Superior temporal gyrus (tissue), 1 donor: Measurements from ENCODE around the gene PLA2G1B.

Experiments
- DNase-seq: peaks from one replicate; pipeline ENCODE4 v3.0.0-alpha.2; 2016; ENCODE audit errors: extremely low spot score

PLA2G1B gene

GRCh38 chr12:120327593-120327992, at the start of gene PLA2G1B:
Gene PLA2G1B (minus strand): TSS chr12:120327779. CDS start chr12:120327753, 26 bp downstream.
- no peak for DNase-seq

- no peak for DNase-seq
Measured at GRCh38 chr12:120376934-120377572, 49.5 kb upstream of the PLA2G1B start.

- no peak for DNase-seq
Measured at GRCh38 chr12:120376416-120376815, 48.8 kb upstream of the PLA2G1B start.

GRCh38 chr12:120376009-120376408, 48.4 kb upstream of the PLA2G1B start:
- no peak for DNase-seq

GRCh38 chr12:120373683-120374082, 46.1 kb upstream of the PLA2G1B start:
- DNase-seq = no peak

- no peak for DNase-seq
Measured at GRCh38 chr12:120370343-120371243, 43.0 kb upstream of the PLA2G1B start.

- DNase-seq = no peak
Measured at GRCh38 chr12:120369603-120370342, 42.2 kb upstream of the PLA2G1B start.

- no peak for DNase-seq
Measured at GRCh38 chr12:120368789-120369602, 41.4 kb upstream of the PLA2G1B start, which contains the start of gene MSI1. Gene MSI1 (minus strand): TSS chr12:120369164. CDS start chr12:120369091, 73 bp downstream.

GRCh38 chr12:120367924-120368788, 40.6 kb upstream of the PLA2G1B start:
- no peak for DNase-seq

- DNase-seq = no peak
Measured at GRCh38 chr12:120367233-120367923, 39.8 kb upstream of the PLA2G1B start.

- DNase-seq = no peak
Measured at GRCh38 chr12:120366845-120367232, 39.3 kb upstream of the PLA2G1B start.

- DNase-seq = no peak
Measured at GRCh38 chr12:120366341-120366705, 38.7 kb upstream of the PLA2G1B start.

GRCh38 chr12:120365675-120366340, 38.2 kb upstream of the PLA2G1B start:
- DNase-seq = peak; percentile 53

GRCh38 chr12:120364487-120364886, 36.9 kb upstream of the PLA2G1B start:
- DNase-seq = no peak

- DNase-seq = no peak
Measured at GRCh38 chr12:120363274-120363855, 35.8 kb upstream of the PLA2G1B start.

- no peak for DNase-seq
Measured at GRCh38 chr12:120362516-120363273, 35.1 kb upstream of the PLA2G1B start.

GRCh38 chr12:120361506-120362208, 34.1 kb upstream of the PLA2G1B start:
- DNase-seq = peak; percentile 79
